ENCODE results near the gene TRIM13.
"Not testable (repeated sequence)": the region's sequence is repeated elsewhere in the genome, so short reads cannot be mapped to it uniquely, and the experiment has no call there.

The TRIM13 gene

DNA sequence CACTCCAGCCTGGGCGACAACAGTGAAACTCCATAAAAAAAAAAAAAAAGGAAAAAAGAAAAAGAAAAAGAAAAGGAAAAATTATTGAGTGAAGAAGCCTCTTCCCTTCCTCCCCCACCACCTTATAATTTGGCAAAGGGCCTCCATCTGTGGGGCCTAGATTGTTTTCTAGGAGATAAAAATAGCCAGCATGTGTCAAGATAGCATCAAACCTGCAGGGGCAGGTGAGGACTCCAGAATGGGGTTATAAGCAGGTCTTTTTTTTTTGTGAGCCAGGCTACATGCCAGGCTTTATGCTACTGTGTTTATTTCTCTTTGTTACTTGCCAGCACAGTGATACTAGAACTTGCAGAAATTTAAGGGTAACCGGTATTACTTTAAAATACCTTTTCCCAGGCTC lies 11.7 kb upstream of the TRIM13 start:
- Histone ChIP-seq H3K4me1 (ENCODE audit: low read length) (no peaks in the 10 kb centered on the region), H3K9me2 (replicated peaks; ENCODE audit: insufficient read depth, low read length) (no peaks in the 10 kb centered on the region), H3K9me3 (replicated peaks; ENCODE audit: insufficient read depth, low read length) (no peaks in the 10 kb centered on the region), H2AFZ (ENCODE audit: low read length) (no peak overlapping the region), H3F3A (ENCODE audit: insufficient read depth, low read length) (no peaks in the 10 kb centered on the region), H3K79me2 (ENCODE audit: low read length) (no peaks in the 10 kb centered on the region), H3K27ac (ENCODE audit: low read length) (no peak overlapping the region), H3K4me3 (ENCODE audit: low read length) (no peak overlapping the region), H3K9ac (ENCODE audit: low read length) (no peak overlapping the region), H3K4me2 (ENCODE audit: low read depth, low read length) (no peak overlapping the region), H3K36me3 (replicated peaks; ENCODE audit: insufficient read depth, low read length) (no peaks in the 10 kb centered on the region), H4K20me1 (ENCODE audit: insufficient read depth, low read length) (no peaks in the 10 kb centered on the region), H3K27me3 (replicated peaks; ENCODE audit: insufficient read depth, low read length) (no peaks in the 10 kb centered on the region)
- no peak for DNase-seq
- TF ChIP-seq EZH2phosphoT487 (IDR thresholded peaks at IDR 0.05; ENCODE audit: low read length) (no peak), EZH2 (optimal IDR thresholded peaks at IDR 0.05; ENCODE audit: low read depth, low read length) (no peak)
- TF ChIP-seq, protein P1, sequence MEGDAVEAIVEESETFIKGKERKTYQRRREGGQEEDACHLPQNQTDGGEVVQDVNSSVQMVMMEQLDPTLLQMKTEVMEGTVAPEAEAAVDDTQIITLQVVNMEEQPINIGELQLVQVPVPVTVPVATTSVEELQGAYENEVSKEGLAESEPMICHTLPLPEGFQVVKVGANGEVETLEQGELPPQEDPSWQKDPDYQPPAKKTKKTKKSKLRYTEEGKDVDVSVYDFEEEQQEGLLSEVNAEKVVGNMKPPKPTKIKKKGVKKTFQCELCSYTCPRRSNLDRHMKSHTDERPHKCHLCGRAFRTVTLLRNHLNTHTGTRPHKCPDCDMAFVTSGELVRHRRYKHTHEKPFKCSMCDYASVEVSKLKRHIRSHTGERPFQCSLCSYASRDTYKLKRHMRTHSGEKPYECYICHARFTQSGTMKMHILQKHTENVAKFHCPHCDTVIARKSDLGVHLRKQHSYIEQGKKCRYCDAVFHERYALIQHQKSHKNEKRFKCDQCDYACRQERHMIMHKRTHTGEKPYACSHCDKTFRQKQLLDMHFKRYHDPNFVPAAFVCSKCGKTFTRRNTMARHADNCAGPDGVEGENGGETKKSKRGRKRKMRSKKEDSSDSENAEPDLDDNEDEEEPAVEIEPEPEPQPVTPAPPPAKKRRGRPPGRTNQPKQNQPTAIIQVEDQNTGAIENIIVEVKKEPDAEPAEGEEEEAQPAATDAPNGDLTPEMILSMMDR (IDR thresholded peaks at IDR 0.05; ENCODE audit: low read length): no peak

DNA sequence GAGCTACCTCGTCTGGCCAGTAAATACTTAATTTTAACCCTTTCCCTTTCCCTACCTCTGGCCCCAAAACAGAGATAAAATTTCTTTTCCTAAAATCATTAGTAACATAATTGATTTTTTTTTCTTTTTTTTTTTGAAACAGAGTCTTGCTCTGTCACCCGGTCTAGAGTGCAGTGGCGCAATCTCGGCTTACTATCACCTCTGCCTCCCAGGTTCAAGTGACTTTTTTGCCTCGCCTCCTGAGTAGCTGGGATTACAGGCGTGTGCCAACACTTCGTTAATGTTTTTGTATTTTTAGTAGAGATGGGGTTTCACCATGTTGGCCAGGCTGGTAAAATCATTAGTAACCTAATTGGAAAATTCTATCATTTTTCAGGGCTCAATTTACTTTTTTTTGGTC lies 10.4 kb upstream of the TRIM13 start:
- no peak for TF ChIP-seq EZH2 (optimal IDR thresholded peaks at IDR 0.05; ENCODE audit: low read depth, low read length)
- no peak for TF ChIP-seq EZH2phosphoT487 (IDR thresholded peaks at IDR 0.05; ENCODE audit: low read length)
- TF ChIP-seq, protein P1 (IDR thresholded peaks at IDR 0.05; ENCODE audit: low read length): no peak
- Histone ChIP-seq H3K36me3 (replicated peaks; ENCODE audit: insufficient read depth, low read length) (no peaks in the 10 kb centered on the region), H3K9me2 (replicated peaks; ENCODE audit: insufficient read depth, low read length) (no peaks in the 10 kb centered on the region), H3K4me1 (ENCODE audit: low read length) (no peaks in the 10 kb centered on the region), H3K27ac (ENCODE audit: low read length) (no peak overlapping the region), H3K9me3 (replicated peaks; ENCODE audit: insufficient read depth, low read length) (no peaks in the 10 kb centered on the region), H3K4me2 (ENCODE audit: low read depth, low read length) (no peak overlapping the region), H3K79me2 (ENCODE audit: low read length) (no peaks in the 10 kb centered on the region), H3F3A (ENCODE audit: insufficient read depth, low read length) (no peaks in the 10 kb centered on the region), H2AFZ (ENCODE audit: low read length) (no peak overlapping the region), H4K20me1 (ENCODE audit: insufficient read depth, low read length) (no peaks in the 10 kb centered on the region), H3K4me3 (ENCODE audit: low read length) (no peak overlapping the region), H3K27me3 (replicated peaks; ENCODE audit: insufficient read depth, low read length) (no peaks in the 10 kb centered on the region), H3K9ac (ENCODE audit: low read length) (no peak overlapping the region)
- DNase-seq: no peak

DNA sequence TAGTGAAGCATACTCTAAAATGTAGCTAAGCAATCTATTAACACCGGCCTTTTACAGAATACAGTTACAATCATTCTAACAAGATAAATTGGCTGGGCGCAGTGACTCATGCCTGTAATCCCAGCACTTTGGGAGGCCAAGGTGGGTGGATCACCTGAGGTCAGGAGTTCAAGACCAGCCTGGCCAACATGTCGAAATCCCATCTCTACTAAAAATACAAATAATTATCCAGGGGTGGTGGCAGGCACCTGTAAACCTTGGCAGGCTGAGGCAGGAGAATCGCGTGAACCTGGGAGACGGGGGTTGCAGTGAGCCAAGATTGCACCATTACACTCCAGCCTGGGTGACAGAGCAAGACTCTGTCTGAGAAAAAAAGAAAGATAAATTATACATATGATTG lies 6.2 kb upstream of the TRIM13 start:
- not testable (repeated sequence) for H3K36me3 ChIP-seq (replicated peaks; ENCODE audit: insufficient read depth, low read length); H3K27ac ChIP-seq (ENCODE audit: low read length); H4K20me1 ChIP-seq (ENCODE audit: insufficient read depth, low read length); DNase-seq; H3K9ac ChIP-seq (ENCODE audit: low read length); H3K79me2 ChIP-seq (ENCODE audit: low read length); H3K4me2 ChIP-seq (ENCODE audit: low read depth, low read length); H3K9me3 ChIP-seq (replicated peaks; ENCODE audit: insufficient read depth, low read length); H3K4me3 ChIP-seq (ENCODE audit: low read length); H3K4me1 ChIP-seq (ENCODE audit: low read length); H3K9me2 ChIP-seq (replicated peaks; ENCODE audit: insufficient read depth, low read length); H2AFZ ChIP-seq (ENCODE audit: low read length); H3K27me3 ChIP-seq (replicated peaks; ENCODE audit: insufficient read depth, low read length); H3F3A ChIP-seq (ENCODE audit: insufficient read depth, low read length)

DNA sequence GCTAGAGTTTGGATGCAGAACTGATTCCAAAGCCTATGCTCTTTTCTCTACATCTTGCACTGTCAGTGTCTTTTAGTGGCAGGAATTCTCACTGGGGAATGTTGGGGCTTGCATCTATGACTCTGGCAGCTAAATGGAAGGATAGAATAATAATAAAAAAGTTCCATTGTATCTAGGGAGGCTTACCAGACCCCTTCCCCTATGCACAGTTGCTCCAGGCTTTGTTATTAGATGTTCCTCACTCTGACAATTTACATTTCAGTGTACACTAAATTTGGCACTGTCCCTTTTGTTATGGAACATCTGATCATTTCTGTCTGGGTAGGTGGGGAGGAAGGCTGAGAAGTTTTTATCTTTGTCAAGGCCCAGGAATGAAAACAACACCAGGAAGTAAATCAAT lies 3.7 kb upstream of the TRIM13 start:
- no peak overlapping the region for H3K9ac ChIP-seq (ENCODE audit: low read length)
- H3K27me3 ChIP-seq (replicated peaks; ENCODE audit: insufficient read depth, low read length): no peaks in the 10 kb centered on the region
- H3K4me3 ChIP-seq (ENCODE audit: low read length): no peak overlapping the region
- H3F3A ChIP-seq (ENCODE audit: insufficient read depth, low read length): no peaks in the 10 kb centered on the region
- H3K36me3 ChIP-seq (replicated peaks; ENCODE audit: insufficient read depth, low read length): no peaks in the 10 kb centered on the region
- no peaks in the 10 kb centered on the region for H3K9me3 ChIP-seq (replicated peaks; ENCODE audit: insufficient read depth, low read length)
- H4K20me1 ChIP-seq (ENCODE audit: insufficient read depth, low read length): no peaks in the 10 kb centered on the region
- no peak for DNase-seq
- no peaks in the 10 kb centered on the region for H3K4me1 ChIP-seq (ENCODE audit: low read length)
- H3K27ac ChIP-seq (ENCODE audit: low read length): no peak overlapping the region
- no peak overlapping the region for H2AFZ ChIP-seq (ENCODE audit: low read length)
- H3K79me2 ChIP-seq (ENCODE audit: low read length): peaks cover 3% of the 10 kb centered on the region
- no peaks in the 10 kb centered on the region for H3K9me2 ChIP-seq (replicated peaks; ENCODE audit: insufficient read depth, low read length)
- TF ChIP-seq EZH2 (optimal IDR thresholded peaks at IDR 0.05; ENCODE audit: low read depth, low read length): no peak
- no peak for TF ChIP-seq EZH2phosphoT487 (IDR thresholded peaks at IDR 0.05; ENCODE audit: low read length)
- TF ChIP-seq, protein P1 (IDR thresholded peaks at IDR 0.05; ENCODE audit: low read length): no peak
- H3K4me2 ChIP-seq (ENCODE audit: low read depth, low read length): no peak overlapping the region

All from MM.1S (cell line).